ENCODE measurements around the gene STRADB.
A peak's percentile ranks its signal among the peaks of the same experiment; 100 is the strongest.
"Not testable (repeated sequence)": the region's sequence is repeated elsewhere in the genome, so short reads cannot be mapped to it uniquely, and the experiment has no call there.

The STRADB gene

DNA sequence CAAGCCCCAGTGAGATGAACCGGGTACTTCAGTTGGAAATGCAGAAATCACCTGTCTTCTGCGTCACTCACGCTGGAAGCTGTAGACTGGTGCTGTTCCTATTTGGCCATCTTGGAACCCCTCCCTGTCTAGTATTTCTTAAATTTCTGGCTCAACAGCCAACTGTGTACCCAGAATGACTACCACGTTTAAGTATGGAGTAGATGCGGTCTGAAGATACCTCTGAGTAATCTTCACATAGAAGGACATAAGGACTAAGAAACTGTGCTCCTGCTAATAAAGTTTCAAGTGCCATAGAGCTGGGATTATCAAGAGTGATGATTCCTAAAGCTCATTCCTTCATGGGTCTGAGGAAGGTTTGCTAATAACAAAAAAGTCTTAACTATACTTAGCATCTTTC is 20.7 kb upstream of the STRADB start:
- no peak for DNase-seq

DNA sequence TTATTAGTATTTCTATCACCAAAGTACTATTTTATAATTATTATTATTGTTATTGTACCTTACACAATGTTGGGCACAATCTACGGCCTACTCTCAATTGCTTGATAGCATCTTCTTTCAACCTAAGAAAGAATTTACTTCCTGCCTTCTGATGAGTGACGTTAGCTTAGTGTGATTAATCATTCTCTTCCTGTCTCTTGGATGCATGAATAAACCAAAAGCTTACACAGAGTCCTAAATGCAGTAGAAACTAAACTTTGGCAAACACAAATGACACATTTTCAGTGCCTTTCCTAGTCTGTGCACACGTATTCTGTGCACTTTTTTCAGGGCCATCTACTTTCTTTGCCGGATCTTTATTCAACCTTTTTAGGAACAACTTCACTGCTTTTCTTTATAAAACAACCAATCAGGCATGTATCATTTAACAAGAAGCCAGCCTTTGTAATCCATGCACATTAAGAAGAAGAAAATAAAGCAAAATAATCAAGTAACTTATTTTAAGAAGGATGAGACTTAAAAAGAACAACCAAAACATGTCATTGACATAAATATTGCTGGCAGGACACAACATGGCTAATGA is 19.4 kb upstream of the STRADB start:
- no peak for DNase-seq

DNA sequence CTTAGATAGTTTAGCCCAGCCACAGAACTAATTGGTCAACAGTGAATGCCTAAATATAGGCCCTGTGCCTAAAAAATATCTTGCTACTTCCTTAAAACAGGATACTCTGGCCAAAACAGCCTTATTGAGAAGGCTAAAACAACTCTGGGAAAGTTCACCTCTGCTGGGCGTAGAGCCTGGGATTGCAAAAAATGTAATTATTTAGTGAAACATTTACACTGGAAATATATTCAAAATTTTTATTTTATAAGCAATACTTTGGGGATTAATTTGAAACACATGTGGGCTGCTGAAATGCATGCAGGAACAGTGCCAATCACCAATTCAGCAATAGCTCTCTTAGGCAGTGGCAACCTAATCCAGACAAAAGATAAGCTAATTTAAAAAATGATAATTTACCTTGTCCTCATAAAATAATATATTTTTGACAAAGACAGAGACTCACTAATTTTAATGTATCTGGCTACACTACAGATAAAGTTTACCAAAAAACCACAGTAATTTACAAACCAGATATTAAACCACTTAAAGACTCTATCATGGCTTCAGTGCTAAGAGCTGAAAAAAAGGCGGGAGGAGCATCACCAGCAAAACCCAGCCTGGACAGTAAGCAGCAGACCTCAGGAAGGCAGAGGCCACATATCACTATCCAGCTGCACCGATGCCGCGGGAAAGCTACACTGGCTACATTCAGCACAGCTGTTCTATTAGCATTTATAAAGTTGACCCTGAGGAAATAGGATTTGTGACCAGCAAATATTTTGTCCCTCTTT is 18.7 kb upstream of the STRADB start:
- DNase-seq: no peak

DNA sequence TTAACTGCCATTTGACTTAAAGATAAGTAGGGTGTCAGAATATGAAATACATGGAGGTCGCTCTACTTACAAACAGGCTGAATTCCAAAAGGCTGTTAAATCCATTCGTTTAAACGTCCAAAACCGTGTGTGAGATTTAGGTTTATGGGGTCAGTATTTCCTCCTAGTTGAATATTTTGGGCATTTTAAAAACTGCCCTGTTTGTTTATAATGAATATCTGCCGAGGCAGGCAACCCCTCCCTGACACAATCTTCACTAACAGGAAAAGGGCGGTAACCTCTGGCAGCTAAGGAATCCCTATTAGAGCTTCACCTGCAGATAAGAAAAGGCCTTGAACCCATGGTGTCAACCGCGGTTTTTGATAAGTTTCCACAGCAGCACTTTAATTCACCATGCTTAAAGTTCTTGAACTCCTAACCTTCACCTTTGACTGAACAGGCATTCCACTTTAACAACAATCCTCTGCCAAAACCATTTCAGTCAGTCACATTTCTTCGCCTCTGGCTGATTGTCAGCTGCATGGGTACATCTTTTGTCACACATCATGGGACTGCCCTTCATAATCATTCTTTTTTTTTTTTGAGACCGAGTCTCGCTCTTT is 18.0 kb upstream of the STRADB start:
- no peak for DNase-seq

DNA sequence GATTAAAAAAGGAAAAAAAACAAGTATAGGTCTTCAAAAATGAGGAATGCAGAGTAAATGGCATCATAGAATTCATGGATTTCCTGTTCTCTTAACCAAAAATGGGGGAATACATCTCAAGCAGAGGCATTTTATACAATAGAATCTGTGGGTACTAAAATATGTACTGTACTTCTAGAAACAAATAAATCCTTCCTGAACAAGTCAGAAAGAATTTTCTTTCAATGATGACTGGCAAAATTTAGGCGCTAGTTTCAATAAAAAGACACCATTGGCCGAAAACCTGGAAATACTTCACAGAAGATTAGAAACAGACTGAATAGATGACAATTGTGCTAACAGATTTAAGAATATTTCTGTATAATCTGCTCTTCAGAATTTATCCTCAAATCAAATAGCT is 15.4 kb upstream of the STRADB start:
- no peak for DNase-seq

DNA sequence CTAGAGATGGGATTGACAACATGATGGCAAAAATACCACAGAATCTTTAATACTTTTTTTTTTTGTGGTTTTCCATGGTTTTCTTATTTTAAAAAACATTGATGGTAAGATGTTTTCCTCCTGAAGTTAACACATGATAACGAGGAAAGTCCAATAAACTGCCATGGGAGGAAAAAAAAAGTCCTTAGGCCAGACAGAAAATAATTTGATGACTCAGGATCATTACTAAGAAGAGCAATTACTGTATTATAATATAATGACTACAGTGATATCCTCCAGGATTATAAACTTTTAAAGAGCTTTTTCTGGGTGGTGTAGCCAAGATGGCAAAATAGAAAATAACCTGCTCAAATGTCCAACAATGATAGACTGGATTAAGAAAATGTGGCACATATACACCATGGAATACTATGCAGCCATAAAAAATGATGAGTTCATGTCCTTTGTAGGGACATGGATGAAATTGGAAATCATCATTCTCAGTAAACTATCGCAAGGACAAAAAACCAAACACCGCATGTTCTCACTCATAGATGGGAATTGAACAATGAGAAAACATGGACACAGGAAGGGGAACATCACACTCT is 12.1 kb upstream of the STRADB start:
- not testable (repeated sequence) for DNase-seq

DNA sequence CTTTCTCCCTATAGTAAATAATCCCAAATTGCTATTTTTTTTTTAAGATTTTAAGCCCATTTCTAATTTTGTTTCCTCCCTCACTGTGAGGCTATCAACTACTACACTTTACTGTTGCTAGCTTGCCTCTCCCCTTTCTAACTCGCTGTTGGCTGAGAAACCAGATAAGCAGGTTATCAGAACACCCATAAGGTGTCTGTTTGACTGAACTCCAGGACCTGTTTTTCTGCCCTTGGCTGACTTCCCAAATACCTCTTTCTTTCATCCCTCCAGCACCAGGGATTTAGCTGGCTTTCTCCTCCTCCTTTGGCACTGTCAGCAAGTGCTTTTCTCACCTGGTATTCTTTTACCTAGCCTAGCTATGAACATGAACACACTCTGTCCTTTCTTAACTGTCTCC is 11.4 kb upstream of the STRADB start:
- DNase-seq: no peak

DNA sequence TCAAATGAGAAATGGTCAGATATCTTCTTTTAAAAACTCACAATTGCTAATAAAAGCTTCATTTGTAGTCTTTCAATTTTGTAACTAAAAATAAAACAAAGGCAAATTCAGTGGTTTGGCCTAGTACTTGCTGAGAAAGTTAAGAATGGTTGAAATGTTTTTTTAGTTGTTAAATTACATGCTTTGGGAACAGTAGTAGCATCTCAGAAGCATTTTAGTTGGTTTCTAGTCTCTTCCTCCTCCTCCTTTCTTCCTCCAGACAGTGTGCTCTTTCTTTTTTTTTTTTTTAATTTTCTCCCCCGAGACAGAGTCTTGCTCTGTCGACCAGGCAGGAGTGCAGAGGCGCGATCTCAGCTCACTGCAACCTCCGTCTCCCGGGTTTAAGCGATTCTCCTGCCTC is 10.1 kb upstream of the STRADB start:
- DNase-seq: no peak

DNA sequence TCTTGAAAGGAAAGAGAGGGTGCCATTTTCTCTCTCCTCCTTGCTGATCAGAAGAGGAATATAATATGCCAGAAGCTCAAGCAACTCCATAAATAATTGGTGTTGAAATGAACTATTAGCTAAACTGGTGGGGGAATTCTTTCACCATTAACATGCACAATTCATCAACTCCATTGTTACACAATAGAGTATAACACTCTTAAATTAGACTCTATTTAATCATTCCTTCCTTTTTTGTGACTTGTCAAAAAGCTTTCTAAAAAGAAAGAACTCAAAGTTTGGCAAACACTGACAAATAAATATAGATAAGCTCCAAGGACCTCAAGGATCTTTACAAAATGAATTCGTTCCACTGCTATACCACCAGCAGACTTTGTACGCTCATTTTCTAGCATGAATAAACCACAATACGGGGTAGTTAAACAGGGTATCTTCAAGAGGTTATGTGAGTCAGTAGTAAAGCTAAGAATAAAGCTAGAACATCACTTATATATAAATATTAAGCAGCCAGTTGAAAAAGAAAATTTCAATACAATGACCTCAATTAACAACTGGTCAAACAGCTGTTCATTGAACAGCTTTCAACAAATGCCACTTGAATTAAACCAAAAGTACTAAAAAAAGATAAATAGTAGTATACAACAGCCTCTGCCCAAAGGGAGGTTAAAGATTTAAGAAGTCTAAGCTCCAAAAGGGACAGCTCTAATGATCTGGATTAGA is 6.6 kb upstream of the STRADB start:
- DNase-seq: no peak

DNA sequence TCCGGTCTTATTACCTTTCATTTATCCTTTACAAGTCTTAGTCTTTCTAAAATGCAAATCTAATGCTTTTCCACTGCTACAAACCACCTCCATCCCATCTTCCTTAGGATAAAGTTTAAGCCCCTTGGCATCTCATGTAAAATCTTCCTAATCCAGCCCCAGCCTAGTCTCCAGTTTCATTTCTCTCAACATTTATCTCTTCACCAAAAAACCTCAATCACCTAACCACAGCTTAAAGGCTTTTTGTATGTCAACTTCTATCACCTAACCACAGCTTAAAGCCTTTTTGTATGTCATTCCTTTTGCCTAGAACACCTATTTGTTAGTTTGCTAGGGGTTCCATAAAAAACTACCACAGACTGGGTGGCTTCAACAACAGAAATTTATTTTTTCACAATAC is 4.5 kb upstream of the STRADB start:
- no peak for DNase-seq

DNA sequence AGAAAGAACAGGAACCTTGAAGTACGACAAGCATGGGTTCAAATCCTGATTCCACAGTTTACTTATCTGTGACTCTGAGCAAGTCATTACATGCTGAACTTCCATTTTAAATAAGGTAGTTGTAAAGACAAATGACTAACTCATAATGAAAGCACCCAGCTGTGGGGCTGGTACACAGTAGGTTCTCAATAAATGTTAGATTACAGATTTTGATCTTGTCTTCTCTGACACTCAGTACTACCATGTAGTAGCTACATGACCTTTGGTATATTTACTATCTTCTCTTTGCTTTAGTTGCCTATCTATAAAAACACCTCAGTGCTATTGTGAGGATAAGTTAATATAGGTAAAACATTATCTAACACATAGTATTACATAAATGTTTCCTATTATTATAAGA is 3.5 kb upstream of the STRADB start:
- DNase-seq: no peak

DNA sequence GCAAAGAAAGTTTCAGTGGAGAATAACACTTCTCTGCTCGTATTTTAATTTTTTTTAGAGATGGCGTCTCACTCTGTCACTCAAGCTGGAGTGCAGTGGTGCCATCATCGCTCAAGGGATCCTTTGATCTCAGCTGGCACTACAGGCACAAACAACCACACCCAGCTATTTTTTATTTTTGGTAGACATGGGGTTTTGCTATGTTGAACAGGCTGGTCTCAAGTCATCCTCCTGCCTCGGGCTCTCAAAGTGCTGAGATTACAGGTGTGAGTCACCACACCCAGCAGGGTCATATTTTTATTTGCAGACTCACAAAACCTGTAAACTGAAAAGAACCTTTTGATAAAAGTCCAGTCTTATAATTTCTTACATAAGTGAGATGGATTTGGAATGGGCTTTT is 2.8 kb upstream of the STRADB start:
- DNase-seq: no peak

DNA sequence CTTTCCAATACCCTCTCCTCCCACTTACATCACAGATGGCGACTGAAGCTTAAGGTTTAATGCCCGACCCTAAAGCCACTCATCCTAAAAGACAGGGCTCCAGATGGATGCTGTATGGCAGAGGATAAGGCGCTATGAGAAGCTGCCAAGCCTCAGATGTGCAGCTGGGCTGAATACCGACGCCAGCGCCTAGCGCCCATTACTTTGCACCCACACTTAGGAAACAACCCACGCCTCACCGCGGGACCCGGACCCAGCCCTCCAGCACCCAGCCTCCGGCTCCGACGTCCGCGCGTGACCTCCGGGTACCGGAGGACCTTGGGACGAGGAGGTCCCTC is 617 bp upstream of the STRADB start:
- peak in 1 of 2 experiments; percentile 30 for DNase-seq

DNA sequence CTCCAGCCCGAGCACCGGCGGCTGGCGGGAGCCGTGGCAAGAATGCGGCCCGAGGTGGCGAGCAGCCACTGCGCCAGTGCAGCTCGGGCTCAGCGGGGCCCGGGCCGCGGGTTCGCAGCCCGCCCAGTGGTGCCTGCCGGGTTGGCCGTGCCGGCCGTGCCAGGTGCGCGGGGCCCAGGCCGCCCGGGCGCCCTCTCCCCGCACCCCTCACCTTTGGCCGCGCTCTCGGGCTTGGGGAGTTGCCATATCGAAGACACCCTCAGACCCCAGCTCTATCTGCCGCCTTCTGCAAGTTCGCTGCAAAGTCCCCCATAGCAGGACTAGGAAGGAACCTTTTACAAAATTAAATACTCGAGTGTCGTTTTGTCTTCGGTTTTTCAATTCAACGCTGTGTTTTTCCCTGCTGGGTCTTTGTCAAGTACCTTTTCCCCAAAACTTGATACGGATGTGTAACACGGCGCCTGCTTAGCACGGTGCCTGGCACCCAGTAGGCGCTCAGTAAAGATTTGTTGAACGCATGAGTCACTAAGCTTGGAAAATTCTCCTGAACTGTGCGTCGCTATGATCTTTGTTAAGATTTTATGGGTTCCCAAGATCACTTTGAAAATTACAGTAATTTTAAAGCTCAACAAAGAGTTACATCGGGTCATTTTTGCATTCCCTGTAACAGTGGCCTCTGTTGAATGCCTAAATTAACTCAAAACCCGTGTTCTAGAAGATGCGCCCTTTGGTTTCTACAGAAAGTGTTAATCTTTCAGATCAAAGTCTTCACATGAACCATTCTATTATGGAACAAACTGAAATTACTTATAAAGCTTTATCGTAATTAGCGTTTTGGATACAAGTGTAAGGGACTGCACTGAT is 750 bp downstream of the STRADB start:
- peak in 1 of 2 experiments; percentile 19 for DNase-seq

DNA sequence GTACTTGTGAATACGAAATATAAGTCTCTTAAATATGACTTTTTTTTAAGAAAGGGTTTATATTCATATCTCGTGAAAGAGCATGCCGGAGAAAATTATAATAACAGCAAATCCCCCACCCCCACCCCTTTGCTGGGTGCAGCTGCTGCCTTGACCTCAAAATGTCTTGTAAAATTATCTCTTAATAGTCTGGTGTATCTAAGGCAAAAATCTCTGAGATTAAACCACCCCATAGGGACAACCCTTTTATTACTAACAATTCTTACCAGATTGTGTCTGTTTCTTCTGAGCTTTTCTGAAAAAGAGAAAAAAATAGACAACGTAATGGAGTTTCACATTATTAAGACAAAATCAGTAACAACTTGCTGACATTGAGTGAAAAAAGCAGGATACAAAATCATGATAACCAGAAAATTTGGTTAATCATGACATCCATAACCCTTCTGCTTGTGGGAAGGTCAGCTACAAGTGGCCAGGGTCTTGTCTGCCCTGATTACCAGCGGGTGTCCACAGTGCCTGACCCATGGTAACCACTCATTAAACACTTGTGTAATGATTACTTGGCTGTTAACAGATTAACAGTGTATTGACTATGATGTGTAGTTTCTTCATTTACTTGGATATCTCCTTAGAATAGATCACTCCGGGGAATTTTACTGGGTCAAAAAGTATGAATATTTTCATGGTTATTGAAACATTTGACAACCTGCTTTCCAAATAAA is 1.5 kb downstream of the STRADB start:
- DNase-seq: no peak

DNA sequence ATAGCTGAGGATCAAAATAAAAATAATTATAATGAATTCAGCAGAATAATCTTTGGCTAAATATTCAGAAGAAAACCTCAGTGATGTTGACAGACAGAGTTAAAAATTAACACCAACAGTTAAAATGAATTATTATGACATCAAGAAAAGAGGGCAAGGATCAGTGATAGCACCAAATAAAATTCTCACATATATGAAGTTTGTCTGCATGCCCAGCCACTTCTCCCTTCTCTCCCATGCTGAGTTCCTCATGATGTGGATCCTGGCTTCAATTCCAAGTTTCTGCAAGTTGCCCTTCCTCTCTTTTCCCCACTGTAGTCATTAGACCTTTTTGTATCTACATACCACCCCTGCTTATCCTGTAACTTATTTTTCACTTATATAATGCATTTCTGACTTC is 6.8 kb downstream of the STRADB start:
- DNase-seq: no peak

DNA sequence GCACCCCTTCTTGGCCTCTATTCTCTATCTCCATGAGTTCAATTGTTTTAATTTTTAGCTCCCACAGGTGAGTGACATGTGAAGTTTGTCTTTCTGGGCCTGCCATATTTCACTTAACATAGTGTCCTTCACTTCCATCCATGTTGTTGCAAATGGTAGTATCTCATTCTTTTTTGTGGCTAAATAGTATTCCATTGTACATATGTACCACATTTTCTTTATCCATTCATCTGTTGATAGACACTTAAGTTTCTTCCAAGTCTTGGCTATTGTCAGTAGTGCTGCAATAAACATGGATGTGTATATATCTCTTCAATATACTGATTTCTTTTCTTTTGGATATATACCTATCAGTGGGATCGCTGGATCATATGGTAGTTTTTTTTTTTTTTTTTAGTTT is 9.0 kb downstream of the STRADB start:
- no peak for DNase-seq

DNA sequence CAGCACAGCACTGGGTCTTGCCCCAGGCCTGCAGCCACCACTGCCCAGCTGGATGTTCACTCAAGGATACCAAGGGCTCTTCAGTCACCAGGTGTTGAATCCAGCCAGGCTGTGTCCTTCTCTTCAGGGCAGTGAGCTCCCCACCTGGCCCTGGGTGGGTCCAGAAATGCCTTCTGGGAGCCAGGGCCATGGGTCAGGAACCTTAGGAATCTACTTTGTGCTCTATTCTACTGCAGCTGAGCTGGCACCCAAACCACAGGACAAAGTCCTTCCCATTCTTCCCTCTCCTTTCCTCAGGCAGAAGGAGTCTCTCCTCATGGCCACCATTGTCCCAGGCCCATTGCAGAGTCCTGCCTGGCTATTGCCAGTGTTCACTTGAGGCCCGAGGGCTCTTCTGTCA is 13.0 kb downstream of the STRADB start:
- DNase-seq: no peak

DNA sequence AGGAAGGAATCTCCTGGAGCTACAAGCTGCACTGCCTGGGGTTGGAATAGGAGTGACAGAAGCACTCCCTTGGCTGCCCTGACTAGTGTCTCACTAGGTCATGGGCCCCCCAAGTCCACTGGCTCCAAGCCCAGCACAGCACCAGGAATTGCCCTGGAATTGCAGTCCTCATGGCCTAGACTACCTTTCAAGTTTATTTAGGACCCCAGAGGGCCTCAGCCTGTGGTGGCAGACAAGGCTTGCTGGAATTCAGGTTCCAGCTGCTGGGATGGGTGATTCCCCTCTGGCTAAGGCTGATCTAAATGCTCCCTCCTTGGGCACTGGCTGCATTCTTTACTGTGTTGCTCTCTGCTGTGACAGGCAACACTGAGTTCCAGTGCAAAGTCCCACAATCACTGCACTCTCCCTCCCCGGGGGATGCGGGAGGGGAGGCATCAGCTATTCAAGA is 14.0 kb downstream of the STRADB start:
- DNase-seq: no peak

DNA sequence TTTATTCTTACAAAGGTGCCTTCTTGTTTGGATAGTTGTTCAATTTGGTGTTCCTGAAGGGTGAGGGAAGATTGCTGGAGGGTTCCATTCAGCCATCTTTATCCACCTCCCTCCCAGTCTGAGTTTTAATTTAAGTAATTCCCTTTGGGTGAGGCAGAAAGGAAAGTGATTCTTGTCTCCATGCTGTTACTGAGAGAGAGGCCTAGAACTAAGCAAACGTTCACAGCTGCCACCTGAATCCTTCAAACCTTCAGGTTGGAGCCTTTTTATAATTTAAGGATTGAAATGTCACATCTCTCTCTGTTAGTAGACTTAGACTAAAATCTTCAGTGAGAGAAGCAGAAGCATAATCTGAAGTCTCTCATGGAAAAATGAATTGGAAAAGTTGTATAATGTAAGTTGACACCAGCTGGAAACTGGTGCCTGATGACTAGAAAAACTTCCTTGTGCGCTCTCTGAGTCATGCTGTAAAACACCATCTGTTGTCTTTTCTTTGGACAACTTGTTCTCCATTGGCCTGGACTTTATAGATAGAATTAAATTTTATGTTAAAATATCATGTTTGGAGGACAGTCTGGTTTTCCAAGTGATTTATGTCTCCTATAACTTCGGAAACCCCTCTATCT is 14.6 kb downstream of the STRADB start:
- DNase-seq: no peak

DNA sequence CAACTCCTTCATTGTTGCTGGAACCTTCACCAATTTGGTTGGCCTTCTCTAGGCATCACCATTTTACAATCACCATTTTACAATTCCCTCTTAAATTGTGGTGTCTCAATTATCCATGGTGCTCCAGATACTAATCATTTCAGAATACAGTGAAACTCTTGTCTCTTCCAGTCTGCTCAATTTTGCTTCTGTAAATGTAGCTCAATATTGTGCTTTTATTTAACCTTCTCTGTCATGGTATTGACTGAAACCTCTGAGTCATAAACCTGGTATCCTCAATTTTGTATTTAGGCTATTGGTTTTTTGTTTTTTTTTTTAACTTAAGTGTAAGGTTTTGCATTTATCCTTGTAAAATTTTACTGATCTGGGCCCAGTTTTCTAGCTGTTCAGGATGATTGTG is 16.1 kb downstream of the STRADB start:
- DNase-seq: no peak
